IPS-NIHi7 (cell line): ENCODE measurements around the gene TSSK2.

Source experiments
- DNase-seq: peaks from one replicate; pipeline ENCODE4 v3.0.0; 2012; ENCODE audit warnings: mixed read lengths; ENCODE audit errors: extremely low spot score

TSSK2 gene

GRCh38 chr22:19169002-19169946 is 38.2 kb downstream of the TSSK2 start:
- no peak for DNase-seq

- no peak for DNase-seq
Measured at GRCh38 chr22:19169947-19170318, 38.8 kb downstream of the TSSK2 start.

- DNase-seq: no peak
Measured at GRCh38 chr22:19172213-19173046, 41.3 kb downstream of the TSSK2 start.

- DNase-seq: no peak
Measured at GRCh38 chr22:19173047-19174035, 42.2 kb downstream of the TSSK2 start.

- DNase-seq: no peak
Measured at GRCh38 chr22:19174106-19175025, 43.3 kb downstream of the TSSK2 start.

- no peak for DNase-seq
Measured at GRCh38 chr22:19175026-19175601, 44.0 kb downstream of the TSSK2 start.

GRCh38 chr22:19175602-19176174 is 44.6 kb downstream of the TSSK2 start:
- DNase-seq: no peak

- DNase-seq: no peak
Measured at GRCh38 chr22:19176175-19176643, 45.1 kb downstream of the TSSK2 start.

- DNase-seq: no peak
Measured at GRCh38 chr22:19176732-19177131, 45.6 kb downstream of the TSSK2 start.

- no peak for DNase-seq
Measured at GRCh38 chr22:19177164-19178064, 46.3 kb downstream of the TSSK2 start.

GRCh38 chr22:19178065-19178656 is 47.1 kb downstream of the TSSK2 start:
- peak; percentile 46 for DNase-seq

GRCh38 chr22:19178657-19179496 is 47.8 kb downstream of the TSSK2 start, which contains the start of gene SLC25A1:
SLC25A1 (minus strand) TSS chr22:19178736; CDS start chr22:19178673, 63 bp downstream.
- DNase-seq: peak; percentile 95

GRCh38 chr22:19179497-19180048 is 48.5 kb downstream of the TSSK2 start:
- DNase-seq: peak; percentile 89

- DNase-seq: no peak
Measured at GRCh38 chr22:19180234-19180633, 49.1 kb downstream of the TSSK2 start.

GRCh38 chr22:19180740-19181410 is 49.8 kb downstream of the TSSK2 start:
- DNase-seq: no peak
